ENCODE results near the gene RBM6.
A peak's percentile ranks its signal among the peaks of the same experiment; 100 is the strongest.
"Not testable (repeated sequence)": the region's sequence is repeated elsewhere in the genome, so short reads cannot be mapped to it uniquely, and the experiment has no call there.

The RBM6 gene, protein sequence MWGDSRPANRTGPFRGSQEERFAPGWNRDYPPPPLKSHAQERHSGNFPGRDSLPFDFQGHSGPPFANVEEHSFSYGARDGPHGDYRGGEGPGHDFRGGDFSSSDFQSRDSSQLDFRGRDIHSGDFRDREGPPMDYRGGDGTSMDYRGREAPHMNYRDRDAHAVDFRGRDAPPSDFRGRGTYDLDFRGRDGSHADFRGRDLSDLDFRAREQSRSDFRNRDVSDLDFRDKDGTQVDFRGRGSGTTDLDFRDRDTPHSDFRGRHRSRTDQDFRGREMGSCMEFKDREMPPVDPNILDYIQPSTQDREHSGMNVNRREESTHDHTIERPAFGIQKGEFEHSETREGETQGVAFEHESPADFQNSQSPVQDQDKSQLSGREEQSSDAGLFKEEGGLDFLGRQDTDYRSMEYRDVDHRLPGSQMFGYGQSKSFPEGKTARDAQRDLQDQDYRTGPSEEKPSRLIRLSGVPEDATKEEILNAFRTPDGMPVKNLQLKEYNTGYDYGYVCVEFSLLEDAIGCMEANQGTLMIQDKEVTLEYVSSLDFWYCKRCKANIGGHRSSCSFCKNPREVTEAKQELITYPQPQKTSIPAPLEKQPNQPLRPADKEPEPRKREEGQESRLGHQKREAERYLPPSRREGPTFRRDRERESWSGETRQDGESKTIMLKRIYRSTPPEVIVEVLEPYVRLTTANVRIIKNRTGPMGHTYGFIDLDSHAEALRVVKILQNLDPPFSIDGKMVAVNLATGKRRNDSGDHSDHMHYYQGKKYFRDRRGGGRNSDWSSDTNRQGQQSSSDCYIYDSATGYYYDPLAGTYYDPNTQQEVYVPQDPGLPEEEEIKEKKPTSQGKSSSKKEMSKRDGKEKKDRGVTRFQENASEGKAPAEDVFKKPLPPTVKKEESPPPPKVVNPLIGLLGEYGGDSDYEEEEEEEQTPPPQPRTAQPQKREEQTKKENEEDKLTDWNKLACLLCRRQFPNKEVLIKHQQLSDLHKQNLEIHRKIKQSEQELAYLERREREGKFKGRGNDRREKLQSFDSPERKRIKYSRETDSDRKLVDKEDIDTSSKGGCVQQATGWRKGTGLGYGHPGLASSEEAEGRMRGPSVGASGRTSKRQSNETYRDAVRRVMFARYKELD

DNA sequence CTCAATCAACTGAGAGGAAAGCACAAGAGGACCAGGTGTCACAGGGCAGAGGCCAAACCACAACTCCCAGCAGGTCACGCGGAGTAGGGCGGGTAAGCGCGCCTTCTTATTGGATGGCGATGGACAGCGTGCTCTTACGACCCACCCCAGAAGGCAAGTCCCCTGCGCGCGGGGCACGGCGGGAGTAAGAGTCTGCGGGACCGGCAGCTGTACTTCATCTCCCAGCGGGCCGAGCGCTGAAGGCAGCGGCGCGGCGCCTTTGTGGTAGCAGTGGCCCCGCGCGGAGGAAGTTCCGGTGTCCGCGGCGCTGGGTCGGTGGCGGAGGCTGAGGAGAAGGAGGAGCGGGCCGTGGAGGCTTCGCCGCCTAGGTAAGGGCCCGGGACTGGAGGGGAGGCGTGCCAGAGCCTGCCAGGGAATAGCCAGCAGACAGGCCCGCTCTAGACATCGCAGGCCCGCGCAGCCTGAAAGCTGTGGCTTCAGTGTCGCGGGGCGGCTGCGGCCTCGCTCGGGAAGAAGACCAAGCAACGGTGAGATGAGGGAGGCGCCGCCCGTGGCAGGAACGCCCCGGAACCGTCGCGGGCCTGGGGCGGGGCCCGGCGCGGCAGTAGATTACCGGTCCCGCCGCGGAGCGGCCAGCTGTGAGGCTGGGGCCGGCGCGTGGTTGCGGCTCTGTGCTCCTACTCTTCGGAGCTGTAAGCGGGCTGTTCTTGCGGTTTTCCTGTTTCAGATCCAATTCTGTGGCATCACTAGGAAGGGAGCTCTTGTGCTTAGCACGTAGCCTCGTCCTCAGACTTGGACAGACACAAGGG is at the start of gene RBM6:
RBM6 (plus strand) TSS at position 293 of the 809 bp plus-strand sequence. CDS start 22,492 bp downstream, outside the sequence.
- peak; percentile 99 for DNase-seq

DNA sequence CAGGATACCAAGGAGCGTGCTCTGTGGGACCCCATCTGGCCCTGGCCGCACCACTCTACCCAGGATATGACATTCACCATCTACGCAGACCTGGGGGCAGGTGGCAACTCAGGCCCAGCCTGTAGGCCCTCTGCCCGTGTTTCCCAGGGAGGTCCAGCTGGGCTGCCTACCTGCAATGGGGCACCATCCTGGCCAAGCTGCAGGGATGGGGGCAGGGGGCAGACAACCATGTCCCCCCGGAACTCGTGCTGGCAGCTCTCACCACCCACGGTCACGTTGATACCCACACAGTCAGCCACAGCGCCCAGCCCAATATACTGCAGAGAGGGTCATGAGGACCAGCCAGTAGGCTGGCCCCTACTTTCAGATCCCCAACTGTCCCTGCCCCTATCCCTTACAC is 44.2 kb upstream of the RBM6 start:
- no peak for DNase-seq

DNA sequence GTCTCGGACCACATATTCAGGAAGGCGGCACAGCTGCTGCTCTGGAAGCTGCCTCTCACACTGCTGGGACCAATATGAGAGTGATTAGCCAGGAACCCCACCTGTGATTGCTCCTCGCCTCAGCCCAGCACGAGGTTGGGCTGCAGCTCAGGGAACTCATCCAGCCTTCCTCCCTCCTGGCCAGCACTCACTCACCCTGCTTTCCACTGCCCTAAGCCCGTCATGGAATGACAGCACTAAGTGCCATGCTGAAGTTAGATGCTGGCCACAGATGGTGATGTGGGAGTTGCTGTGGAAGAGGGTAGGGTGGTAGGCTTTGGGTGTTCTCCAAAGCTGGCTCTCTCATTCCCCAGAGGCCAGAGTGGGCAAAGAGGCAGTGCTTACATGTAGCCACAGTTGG is 43.6 kb upstream of the RBM6 start:
- no peak for DNase-seq

DNA sequence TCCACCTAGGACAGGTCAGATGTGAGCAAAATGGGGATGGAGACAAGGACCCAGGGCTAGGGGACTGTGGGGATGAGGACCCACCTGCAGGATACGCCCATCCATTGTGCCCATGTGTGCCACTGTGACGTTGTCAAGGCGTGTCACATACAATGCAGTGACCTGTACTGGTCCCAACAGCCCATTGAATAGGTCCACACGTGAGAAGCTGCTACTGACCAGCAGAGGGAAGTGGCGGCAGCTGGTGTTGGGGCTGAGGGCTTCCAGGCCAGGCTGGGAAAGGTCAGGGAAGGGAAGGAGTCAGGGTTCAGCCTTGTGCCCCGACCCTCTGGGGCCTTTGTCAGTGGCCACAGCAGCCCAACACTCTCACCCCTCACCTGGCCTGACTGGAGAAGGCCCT is 41.0 kb upstream of the RBM6 start:
- no peak for DNase-seq

DNA sequence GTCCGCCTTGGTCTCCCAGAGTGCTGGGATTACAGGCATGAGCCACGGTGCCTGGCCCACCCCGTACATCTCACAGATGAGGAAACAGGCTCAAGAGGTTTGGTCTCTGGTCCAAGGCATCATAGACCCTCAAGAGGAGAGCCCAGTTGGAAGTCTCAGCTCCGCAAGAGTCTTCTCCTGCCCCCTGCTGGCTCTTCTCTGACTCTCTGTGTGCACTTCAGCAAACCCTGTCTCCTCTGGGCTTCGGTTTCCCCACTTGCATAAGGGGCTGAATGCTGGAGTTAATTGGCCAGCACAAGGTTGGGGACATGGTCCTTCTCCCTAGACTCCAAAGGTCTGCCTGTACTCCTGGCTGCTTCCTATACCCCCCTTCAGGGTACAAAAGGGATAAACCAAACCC is 40.1 kb upstream of the RBM6 start:
- DNase-seq: no peak

DNA sequence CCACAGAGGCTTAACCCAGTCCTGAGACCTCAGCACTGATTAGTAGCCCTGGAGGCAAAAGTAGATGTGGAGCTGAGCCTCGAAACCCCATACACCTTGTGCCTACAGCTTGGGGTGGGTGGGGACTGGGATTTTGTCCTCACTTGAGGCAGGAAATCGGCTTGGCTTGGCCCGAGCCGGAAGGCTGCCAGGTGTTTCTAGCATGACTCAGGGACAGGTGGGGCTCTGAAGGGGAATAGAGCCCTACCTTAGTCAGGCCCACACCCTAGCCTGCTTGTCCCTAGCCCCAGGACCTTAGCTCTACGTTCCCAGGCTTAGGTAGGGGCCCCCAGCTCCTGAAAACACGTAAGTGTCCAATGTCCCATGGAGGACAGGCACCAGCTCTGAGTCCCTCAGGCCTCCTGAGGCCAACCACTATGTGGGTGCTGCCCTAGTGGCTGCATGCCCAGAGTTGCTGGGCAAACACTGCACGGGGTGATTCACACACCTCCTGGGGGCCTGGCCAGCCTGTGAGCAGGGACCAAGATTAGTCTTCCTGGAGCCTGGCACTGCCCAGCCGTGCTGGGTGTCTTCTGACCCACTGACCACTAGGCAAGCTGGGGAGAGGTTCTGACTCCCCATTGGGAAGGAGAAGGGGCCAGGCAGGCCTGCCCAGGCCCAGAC is 39.3 kb upstream of the RBM6 start:
- DNase-seq: no peak

DNA sequence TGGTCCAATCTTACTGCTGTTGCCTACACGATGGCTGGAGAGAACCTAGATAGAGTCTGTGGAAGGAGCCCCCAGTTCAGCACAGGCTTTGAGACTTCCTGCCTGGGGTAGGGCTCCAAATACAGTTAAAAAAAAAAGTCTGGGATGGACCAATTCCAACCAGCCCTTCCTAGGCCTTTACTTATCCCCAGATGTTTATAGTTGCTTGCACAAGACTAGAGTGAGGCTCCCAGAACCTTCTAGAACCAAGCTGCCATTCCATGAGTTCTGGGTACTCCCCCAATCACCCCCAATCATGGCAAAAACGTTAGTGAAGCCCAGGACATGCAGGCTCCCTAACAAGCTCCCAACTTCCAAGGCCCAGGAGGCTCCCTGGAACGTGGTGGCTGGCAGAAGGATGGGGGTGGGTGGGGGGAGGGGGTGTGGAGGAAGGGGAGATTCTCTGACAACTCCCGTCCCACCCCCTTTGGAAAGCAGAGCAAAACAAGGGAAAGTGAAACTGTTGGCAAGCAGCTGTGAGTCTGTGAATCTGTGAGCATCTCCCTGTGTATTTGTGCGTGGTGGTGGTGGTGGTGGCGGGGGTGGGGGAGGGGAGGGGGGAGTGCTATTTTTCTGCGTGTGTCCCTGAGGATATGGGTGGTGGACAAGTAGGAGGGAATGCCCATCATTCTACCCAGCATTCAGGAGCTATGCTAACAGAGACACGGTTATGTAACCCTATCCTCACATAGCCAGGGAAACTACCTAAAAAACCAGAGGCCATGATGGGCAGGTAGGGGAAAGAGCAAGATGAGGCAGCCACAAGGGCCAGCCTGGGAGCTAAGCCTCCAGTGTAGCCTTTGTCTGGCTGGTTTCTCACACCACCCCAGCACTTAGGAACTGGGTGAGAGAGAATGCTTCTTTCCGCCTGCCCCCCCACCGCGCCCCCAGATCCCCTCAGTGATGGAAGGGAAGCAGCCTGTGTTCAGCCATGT is 38.3 kb upstream of the RBM6 start:
- DNase-seq: no peak

DNA sequence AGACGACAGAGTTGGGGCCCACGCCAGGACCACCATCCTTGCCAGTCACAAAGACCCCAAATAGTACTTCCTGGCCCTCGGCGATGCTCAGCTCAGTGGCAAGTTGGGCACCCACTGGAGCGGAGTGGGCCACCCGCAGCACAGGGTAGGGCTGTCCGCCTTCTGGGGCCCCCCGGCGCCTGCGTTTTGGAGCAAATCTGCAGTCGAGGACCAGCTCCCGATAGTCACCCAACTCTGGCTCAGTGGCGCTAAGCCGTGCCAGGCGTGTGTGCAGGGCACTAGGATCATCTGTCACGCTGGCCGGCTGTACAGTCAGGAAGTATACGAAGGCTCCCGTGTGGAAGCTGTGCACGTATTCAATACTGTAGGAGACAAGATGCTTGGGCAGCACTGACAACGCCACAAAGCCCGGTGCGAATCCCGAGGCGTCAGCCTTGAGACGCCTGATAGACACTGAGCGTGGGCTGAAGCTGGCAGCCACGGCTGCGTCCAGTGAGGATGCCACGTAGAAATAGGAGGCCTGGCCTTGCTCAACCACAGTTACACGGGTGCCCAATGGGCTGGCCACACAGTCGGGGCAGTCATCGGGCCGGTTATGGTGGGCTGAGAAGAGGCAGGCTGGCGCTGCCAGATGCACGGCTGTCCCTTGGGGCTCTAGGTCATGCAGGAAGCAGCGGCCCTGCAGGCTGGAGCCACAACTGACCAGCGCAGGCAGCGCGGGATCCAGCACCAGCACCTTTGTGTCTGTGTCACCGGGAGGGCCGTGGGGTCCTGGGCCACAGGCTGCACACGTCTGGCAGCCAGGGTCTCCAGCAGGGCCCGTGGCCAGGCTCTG is 37.2 kb upstream of the RBM6 start:
- no peak for DNase-seq

DNA sequence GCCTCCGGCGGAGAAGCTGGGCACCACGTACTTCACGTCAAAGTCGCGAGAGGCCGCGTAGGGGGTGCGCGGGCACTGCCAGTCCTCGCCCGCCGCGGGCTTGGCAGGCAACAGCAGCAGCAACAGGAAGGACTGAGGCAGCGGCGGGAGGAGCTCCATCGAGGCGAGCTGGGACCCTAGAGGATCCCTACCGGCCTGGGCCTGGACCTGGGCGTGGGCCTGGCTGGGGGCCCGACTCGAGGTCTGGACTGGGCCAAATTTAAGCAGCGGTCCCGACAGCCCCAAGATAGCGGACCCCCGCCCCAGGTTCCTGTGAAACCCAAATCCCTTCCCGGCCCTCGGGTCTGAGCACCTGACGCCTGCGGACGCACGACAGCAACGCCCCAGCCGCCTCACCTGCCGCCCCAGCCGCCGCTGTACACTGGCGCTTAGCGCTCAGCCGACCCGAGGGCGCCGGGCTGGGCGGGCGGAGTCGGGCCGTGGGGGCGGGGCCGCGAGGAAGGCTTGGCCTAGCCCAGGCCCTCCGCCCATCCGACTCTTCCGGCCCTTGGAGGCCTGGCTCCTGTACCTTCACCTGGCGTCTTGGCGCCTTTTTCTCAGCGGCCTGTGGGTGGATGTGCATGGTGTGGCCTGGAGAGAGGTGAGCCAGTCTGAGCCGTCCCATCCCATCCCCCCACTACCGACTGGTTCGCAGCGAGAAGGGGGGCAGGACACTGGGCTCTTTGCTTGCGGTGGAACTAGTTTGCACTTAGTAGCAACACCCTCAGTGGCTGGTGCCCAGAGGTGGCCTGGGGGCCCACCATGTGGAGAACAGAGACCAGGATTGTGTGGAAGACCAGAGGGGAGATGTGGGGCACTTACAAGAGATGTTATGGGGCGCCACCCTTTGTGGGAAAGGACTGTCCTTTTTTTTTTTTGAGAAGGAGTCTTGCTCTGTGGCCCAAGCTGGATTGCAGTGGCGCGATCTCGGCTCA is 36.2 kb upstream of the RBM6 start, which contains the start of gene MST1R:
MST1R (minus strand) TSS at position 423 of the 974 bp plus-strand sequence; CDS start at position 159, 264 bp downstream.
- no peak for DNase-seq

DNA sequence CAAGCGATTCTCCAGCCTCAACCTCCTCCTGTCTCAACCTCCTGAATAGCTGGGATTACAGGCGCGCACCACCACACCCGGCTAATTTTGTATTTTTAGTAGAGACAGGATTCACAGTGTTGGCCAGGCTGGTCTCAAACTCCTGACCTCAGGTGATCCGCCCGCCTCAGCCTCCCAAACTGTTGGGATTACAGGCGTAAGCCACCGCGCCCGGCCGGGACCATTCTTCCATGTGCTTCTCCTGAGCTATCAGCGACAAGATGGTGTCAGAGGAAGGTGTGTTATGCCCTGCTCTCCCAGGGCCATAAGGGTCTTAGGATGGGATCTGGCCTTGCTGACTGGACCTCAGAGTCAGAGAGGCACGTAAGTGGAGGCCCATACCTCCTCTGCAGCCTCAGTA is 35.5 kb upstream of the RBM6 start:
- not testable (repeated sequence) for DNase-seq

DNA sequence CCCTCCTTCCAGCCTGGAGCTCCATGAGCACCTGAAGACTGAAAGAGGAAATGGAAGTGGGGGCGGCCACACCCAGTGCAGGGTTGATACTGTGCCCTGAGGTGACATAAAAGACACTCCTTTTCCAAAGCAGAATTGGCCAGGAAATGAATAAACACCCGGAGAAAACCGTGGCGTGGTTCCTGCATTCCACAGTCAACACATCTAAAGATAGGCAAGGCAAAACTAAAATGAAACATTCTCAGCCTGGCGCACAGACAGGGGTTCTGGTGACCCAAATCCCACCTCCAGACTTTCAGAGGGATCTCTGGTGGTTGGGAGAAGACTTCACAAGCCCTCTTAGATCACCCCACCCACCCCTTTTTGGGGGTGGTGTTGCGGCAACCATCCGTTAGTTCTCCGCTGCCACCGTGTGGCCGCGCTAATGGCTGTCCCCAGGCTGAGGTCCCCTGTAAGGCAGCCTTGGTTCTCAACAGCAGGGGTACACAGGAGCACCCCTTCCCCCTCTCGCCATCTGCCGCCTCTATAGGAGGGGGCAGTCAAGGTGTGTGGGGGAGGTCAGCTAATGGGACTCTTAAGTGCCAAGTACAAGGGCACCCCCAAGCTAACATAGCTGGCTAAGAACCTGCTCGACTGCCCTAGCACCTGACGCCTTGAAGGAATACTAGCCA is 33.7 kb upstream of the RBM6 start:
- no peak for DNase-seq

DNA sequence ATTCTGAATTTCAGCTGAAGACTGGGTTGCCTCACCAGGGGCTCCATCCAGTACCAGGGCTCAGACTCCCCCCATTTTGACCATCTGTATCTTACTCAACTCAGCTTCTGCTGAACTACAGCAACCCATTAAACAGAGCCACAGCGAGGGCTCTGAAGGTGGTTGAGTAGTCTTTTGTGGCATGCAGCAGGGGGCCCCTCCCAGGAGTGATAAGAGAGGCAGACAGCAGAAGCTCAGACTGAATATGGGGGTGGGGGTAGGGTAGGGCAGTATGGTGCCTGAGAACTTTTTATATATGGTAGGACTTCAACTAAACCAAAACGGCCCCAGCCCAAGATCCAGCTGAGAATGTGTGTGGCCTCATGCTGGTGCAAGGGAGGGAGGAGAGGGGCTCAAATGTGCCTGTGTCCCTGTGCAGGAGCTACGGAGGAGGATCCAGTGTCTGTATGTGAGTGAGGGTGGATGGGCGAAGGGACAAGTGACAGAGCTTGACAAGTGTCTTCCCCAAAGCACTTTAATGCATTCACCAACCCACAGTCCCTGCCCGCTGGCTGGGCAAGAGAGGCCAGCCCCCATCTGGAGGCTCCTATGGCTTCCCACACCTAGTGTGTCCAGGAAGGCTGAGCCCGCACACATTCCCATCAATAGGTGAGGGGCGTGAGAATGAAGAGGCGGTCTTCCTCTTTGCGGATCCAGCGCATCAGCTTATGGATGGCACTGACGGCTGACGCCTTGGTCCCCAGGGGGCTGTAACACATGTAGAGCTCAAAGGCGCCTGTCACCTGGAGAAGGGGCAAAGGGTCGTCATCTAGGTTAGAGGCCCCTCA is 31.4 kb upstream of the RBM6 start:
- DNase-seq: no peak

DNA sequence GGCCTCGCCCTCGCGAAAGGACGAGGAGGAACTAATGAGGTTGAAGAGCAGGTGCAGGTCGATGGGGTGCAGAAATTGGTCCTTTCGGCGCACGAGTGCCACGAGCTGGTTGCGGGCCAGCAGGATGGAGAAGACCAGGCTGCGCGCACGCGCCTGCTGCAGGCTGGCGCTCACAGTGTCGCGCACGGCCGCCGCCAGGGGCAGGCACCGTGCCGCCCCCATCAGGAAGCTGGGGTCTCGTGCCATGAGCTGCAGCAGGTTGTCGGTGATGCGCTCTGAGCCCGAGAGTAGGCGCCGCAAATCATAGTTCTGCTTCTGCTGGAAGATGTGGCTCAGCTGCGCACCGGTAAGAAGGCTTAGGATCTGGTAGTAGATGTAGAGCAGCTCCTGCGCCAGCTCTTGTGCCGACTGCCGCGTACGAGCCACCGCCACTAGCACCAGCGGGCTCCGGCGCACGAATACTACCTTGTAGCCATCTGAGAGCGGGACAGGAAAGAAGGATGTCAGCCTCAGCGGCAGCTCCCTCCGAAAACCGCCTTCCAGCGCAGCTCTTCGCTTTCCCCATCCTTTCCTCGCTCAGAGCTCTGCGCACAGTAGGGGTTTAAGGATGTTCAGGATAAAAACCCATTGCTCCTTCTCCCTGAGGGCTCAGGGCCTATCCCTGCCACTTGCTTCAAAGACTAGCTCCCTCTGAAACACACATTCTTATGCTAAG is 29.4 kb upstream of the RBM6 start:
- no peak for DNase-seq

DNA sequence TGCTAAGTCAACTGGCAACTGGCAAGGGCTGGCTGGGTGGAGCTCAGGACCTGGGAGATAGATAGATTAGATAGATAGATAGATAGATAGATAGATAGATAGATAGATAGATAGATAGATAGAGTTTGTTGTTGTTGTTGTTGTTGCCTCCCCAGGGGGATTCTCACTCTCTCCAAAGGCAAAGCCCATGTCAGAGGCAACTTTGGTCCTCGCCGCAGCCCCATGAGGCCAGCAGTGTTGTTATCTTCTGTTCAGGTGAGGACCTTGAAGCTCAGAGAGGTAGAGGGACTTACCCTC is 28.9 kb upstream of the RBM6 start:
- DNase-seq: no peak

DNA sequence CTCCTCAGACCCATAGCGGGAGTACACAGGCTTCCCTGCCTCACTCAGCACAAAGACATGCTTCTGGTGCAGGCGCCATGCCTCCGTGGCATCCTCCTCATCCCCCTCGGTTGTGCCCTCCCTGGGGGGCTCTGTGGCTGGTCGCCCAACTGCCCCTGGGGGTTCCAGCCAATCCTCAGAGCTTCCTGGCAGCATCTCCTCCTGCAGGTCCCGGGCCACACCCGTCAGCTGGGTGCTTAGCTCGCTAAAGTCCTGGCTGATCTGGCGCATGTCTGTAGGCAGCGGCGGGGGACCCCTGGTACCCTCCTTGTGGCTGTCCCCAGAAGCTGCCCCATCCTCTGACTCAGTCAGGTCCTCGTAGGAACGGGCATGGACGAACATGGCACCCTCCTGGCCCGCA is 28.3 kb upstream of the RBM6 start:
- DNase-seq: no peak

DNA sequence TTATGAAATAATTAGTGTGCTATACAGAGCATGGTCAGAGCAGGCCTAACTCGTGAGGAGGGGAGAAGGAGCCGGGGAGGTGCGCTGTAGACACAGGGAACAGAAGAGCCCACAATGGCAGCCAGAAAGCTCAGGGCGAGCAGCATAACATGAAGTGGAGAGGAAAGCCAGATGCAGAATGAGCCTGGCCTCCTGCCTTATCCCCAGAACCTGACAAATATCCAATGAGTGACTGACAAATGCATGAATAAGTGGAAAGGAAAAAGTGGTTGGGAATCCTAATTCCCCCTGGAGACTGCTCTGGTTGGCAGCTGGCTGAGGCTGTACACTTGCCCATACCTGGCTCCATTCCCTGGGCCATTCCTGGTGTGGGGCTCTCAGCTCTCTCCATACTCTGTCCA is 27.1 kb upstream of the RBM6 start:
- peak; percentile 55 for DNase-seq

Data from midbrain (tissue), 1 donor.